GM19238 (cell line): ENCODE results near the gene SPTAN1.
A peak's percentile ranks its signal among the peaks of the same experiment; 100 is the strongest.
"Not testable (repeated sequence)": the region's sequence is repeated elsewhere in the genome, so short reads cannot be mapped to it uniquely, and the experiment has no call there.

Experiments used
- DNase-seq: peaks from one replicate; pipeline ENCODE4 v3.0.0; 2011; ENCODE audit warnings: low spot score; ENCODE audit not compliant: insufficient read length

SPTAN1 gene

DNA sequence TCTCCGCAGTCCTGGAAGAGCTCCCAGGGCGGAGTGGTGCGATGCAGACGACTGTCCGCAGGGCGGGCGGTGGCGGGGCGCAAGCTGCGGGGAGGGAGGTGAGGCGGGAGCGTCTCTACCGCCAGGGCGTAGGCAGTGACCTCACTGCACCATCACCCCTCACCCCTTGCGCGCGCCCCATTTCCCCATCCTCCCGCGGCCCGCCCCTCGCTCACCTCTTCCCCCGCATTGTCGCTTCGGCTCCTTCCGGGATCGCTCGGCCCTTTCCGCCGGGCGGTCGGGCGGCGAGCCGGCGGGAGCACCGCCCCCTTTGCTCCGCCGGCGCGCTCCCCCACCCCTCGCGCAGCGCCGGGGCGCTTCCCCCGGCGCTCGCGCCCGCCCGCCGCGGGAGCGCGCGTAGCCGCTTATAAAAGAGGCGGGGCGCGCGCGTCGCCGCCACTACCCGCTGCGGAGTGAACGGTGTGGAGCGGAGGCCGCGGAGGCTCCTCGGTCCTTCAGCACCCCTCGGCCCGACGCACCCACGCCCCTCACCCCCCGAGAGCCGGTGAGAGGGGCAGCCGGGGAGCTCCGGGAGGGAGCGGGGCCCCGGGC is at the start of gene SPTAN1:
TSS of gene SPTAN1 (plus strand) at position 435 of the 591 bp plus-strand sequence. CDS start 14,154 bp downstream, outside the sequence.
- peak; percentile 95 for DNase-seq

DNA sequence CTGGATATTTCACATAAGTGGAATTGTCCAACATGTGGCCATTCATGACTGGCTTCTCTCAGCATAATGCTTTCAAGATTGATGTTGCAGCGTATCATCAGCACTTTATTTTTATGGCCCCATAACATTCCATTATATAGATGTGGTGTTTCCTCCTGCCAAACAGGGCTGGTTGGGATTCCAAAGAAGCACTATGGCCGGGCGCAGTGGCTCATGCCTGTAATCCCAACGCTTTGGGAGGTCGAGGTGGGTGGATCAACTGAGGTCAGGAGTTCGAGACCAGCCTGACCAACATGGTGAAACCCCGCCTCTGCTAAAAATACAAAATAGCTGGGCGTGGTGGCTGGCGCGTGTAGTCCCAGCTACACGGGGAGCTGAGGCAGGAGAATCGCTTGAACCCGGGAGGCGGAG is 49.0 kb upstream of the SPTAN1 start:
- not testable (repeated sequence) for DNase-seq

DNA sequence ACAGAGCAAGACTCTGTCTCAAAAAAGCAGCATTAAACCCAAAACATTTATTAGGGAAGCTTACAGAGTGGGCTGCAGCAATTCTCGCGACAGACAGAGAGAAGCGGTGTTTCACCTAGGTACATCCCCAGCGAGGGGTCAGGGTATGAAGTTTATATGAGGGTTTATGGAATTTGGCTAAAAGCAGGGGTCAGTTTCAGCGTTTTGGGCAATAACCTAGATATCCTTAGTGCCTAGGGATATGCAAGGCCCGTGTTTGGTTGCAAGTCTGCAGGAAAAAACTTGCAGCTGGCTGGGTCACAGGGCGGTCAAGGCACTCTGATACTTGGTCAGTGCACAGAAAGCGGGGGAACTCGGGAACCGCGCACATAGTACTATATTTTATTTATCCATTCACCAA is 48.5 kb upstream of the SPTAN1 start:
- DNase-seq: no peak

DNA sequence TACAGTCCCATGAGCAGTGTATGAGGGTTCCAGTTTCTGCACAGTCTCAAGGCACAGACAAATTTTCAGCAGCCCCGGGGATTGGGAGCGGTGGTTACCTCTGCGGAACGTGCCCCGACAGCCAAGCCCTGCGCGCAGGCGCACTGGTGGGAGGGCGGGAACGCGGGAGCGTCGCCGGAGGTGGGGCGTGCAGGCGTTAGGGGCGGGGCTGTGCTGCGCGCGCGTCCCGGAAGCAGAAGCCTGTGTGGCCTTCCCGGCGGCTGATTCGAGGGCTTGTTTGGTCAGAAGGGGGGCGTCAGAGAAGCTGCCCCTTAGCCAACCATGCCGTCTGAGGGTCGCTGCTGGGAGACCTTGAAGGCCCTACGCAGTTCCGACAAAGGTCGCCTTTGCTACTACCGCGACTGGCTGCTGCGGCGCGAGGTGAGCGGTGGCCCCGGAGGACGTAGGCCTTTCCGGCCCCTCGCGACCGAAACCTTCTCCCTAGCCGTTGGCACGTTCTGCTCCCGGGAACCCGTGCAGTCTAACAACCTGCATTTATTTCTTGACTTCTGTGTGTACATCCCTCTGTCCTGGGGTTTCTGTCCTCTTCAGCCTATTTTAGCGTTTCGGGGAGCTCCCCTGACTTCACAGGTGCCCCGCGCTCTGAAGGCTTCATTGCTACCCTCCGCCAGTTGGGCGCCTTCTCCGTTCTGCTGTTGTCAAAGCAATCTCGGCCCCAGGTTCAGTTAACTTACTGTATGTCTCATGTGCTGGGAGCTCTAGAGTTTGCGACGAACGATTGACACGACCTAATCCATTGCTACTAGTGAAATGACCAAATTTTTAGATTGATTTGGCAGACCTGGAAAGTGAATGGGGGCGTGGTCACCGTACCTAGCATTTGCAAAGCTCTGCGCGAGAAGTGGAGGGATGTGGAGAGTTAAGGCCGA is 47.6 kb upstream of the SPTAN1 start, which contains the start of gene GLE1:
TSS of gene GLE1 (plus strand) at position 235 of the 929 bp plus-strand sequence. CDS start at position 322, 87 bp downstream.
- DNase-seq: peak; percentile 98

DNA sequence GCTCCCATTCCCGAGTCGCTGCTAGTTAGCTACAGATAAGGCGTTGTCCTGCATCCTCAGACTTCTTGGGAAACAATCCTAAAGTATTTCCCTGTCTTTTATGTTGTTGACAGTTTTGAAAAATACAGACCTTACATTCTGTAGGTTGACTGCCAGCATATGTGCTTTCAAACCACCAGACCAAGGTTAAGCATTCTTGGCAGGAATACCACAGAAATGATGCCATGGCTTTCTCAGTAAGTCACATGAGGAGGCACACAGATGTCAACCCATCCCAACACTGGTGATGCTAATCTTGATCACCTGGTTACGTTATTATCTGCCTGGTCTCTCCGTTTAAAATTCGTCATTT is 47.0 kb upstream of the SPTAN1 start:
- no peak for DNase-seq

DNA sequence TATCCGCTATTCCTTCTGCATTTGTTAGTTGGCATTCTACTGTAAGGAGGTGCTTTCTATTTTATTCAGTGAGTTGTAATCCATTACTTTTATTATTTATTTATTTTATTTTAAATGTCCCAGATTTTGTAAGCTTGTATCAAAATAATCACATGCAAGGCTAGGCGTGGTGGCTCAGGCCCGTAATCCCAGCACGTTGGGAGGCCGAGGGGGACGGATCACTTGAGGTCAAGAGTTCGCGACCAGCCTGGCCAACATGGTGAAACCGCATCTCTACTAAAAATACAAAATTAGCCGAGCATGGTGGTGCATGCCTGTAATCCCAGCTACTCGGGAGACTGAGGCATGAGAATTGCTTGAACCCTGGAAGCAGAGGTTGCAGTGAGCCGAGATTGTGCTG is 46.5 kb upstream of the SPTAN1 start:
- not testable (repeated sequence) for DNase-seq

DNA sequence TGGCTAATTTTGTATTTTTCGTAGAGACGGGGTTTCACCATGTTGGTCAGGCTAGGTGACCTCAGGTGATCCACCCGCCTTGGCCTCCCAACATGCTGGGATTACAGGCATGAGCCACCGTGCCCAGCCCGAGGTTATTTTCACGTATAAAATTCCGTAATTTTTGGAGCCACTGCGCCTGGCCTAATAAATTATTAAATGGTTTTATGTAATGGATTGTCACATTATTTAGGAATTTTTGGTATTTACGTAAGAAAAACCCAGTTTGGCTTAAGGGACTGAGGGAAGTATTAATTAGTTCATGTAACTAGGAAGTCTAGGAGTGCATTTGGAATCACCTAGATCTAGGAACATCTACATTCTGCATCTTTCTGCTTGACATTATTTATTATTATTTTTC is 39.6 kb upstream of the SPTAN1 start:
- no peak for DNase-seq

DNA sequence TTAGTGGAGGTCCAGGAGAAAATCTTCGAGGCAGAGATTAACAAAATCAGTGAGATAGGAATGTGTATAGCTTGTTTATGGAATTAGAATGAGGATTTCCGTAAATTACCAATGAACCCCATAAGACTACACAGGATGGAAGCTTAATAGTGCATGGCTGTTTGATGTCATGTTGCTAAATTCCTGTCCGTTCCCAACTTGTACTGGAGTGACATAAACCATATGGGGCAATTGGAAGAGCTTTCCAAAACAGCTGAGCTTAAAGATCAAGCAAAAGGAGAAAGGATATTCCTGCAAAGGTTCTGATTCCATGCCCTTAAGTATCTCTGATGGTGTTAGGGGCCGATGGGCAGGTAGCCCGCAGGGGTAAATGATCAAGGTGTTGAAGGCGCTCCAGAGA is 30.4 kb upstream of the SPTAN1 start:
- no peak for DNase-seq

DNA sequence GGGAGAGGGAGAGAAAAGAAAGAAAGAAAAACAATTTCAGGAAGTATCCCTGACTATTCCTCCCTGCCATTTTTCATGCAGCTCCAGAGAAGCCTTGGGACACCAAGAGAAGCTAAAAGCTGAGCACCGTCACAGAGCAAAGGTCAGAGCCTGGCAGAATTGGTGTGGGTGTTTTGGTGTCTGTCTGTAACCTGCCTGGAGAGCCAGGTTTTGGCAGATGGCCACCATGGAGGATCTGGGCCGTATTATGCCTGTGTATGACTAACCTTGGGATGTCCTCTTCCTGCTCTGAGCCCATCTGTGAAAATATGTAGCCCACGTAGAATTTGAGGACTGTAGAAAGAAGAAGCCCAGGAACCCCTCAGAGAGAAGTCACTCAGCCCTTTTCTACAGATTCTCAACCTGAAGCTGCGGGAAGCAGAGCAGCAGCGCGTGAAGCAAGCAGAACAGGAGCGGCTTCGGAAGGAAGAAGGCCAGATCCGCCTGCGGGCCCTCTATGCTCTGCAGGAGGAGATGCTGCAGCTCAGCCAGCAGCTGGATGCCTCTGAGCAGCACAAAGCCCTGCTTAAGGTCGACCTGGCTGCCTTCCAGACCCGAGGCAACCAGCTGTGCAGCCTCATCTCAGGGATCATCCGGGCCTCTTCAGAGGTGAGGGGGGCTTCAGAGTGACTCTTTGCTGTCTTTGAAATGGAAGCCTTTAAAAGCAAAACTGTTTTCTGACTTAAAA is 29.0 kb upstream of the SPTAN1 start:
- DNase-seq: no peak

DNA sequence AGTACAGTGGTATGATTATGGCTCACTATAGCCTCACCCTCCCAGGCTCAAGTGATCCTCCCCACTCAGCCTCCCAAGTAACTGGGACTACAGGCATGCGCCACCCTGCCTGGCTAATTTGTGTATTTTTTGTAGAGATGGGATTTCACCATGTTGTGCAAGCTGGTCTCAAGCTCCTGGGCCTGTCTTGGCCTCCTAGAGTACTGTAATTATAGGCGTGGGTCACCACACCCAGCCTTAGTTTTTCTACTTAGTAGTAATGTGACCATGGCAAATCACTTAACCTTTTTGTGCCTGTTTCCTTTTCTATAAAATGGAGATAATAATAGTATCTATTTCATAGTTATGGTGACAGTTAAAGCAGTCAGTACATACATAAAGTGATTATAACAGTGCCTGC is 25.7 kb upstream of the SPTAN1 start:
- no peak for DNase-seq

DNA sequence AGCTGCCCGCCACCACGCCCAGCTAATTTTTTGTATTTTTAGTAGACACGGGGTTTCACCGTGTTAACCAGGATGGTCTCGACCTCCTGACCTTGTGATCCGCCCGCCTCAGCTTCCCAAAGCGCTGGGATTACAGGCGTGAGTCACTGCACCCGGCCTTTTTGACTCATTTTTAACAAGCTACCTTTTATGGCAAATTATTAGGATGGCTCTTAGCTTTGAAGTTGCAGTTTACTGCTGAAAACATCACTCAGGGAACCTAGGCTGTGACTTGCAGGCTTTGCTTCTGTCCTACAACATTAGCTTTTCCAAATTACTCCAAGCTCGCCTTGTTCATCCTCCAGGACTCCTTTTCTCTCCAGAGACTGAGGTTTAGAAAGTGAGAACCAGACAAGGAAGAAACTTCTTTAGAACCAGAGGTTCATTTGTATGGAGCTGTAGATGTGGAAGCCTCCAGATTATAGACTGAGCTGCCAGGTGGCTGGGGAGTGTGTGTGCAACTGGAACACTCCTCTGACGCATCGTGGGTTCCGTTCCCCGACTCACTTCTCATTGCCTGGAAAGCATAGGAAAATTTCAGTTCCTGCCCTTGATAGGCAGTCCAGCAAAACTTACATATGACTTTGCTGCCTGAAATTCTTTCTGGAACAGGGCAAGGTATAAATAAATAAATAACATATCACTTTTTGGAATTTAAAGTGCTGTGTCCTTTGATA is 23.8 kb upstream of the SPTAN1 start:
- DNase-seq: no peak

DNA sequence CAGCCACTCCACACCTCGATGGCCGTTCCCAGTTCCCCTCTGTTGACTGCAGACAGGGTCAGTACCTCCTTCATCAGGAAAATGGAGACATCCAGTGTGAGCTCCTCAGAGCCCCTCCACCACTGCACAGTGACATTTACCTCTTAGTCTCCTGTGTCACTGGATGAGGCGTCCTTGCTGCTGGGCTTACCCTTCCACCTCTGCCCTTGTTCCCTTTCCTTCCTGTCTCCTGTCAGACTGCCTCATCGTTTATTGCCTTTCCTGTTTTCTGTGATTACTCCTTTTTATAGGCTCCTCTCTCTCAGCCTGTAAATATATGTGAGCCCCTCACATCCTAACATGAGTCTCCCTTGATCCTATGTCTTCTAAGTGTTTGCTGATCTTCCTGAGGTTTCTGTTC is 23.2 kb upstream of the SPTAN1 start:
- no peak for DNase-seq

DNA sequence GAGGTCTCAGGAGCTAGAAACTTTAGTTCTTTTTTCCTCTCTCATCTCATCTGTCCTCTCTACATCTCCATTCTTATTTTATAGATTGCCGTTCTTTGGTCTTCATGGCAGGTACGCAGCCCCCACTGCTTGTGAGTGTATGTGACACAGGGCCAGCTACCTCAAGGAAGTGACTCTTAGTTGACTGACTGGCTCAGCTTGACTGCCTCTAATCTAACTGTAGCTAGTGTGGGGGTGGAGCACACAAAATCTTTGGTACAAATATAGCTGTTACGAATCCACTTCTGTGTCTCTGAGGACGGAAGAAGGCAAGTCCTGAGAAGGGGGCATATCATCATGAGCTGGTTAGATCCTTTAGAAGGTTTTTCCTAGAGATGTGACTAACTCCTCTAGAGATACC is 19.8 kb upstream of the SPTAN1 start:
- DNase-seq: no peak

DNA sequence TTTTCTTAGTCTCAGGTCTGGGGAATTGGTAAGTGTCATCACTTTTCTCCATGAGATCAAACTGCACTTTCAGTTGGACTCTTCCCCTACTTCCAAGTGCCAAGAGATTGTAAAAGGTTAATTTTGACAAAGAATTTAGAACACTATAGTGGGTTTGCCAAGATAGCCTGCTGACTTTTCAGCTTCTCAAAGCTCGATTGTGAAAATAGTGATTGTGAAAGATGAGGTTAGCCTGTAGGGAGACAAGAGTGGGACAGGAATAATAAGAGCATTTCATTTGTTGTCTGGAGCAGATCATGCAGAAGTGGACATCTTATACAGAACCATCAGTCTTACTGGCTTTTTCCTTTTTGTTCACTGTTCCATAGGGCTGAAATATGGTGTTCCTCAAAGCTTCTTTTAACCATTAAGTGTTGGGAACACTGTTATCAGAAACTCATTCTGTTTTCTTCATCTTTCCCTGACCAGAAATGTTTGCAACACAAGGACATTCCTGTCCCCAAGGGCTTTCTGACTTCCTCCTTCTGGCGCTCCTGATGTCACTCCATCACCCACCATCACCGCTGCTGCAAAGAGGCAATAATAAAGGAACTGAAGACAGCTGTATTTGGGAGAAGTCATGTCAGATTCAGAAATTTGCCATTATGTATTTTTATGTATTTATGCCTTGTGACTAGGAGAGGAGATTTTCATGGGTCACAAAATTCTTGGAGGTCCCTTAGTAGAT is 11.6 kb upstream of the SPTAN1 start:
- no peak for DNase-seq

DNA sequence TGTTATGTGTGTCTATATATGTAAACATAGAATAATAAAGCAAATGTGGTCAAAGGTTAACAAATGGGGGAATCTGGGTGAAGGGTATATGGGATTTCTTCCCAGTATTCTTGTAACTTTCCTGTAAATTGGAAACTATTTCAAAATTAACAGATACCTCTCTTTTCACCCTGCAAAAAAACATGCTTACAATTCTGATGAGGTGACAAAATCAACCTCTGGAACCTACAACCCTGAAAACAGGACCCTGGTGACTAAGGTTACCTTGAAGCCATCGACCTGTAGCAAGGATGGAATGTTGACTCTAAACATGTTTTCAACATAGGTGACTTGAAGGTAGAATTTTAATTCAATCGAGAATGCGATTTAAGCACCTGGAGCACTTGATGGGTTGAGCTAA is 5.9 kb upstream of the SPTAN1 start:
- no peak for DNase-seq

DNA sequence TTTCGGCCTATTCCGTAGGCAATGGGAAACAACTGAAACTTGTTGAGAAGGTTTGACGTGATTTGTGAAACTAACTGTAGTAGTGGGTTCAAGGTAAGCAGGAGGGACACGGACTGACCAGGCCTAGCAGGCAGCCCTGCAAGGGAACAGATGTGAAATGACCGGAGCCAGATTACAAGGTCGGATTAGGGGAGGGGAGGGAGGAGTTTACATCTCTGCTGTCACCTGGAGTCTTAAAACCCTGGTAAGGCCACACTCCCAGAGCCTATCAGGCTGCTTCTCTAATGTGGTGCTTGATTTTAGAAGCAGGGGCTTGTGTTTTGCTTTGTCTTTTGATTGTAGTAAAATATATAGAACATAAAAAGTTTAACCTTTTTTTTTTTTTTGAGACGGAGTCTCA is 3.5 kb upstream of the SPTAN1 start:
- no peak for DNase-seq

DNA sequence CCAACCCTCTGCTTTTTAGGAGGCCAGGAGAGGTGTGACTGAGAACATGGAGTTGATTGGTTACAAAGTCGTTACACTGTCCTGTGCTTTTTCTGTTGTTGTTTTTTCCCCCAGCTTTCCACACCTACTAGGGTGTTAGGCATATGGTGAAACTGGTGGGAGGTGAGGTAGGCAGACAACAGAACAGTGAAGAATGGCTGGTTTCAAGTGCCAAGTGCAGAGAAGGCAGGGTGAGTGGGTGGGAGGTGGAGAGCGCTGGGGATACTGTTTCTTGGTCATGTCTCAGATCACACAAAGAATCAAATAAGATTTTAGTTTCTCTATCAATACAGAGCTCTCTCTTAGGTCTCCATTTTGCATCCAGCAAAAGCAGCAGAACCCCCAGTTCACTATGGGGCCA is 2.2 kb upstream of the SPTAN1 start:
- no peak for DNase-seq

DNA sequence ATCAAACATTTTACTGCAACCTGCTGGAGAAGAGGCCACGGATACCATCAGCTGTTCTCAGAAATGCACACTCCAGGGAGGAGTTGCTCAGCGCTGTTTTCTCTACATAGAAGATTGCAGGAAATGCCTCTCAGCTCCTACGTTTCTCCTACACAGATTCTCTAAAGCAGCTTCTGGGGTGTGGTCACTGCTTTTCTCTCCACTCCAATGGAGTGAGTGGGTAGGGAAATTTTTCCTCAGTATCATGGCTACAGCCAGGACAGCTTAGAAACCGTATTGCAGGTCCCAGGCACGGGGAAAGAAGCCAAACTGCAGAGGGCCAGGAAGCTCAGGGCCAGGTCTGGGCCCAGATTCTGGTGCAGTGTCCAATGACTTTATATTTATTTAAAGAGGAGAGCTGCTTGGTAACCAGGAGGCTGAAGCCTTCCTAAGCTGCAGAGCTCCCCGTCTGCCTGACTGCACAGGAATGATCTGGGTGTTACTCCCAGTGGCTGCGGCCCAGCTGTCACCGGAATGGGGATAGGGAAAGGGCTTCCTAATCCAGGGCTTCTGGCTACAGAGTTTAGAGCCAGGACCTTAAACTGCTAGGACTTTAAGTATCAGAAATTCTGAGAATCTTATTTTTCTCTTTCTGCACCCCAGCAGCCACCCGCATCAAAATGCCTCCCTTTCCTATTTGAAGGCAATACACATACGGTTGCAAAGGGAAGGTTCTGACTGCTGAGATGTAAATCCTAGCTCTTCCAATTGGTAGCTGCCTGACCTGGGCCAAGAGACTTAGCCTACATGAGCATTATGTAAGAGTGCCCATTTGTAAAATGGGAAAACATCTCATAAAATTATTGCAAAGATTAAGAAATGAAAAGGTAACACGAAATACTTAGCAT is 1.4 kb upstream of the SPTAN1 start:
- no peak for DNase-seq

DNA sequence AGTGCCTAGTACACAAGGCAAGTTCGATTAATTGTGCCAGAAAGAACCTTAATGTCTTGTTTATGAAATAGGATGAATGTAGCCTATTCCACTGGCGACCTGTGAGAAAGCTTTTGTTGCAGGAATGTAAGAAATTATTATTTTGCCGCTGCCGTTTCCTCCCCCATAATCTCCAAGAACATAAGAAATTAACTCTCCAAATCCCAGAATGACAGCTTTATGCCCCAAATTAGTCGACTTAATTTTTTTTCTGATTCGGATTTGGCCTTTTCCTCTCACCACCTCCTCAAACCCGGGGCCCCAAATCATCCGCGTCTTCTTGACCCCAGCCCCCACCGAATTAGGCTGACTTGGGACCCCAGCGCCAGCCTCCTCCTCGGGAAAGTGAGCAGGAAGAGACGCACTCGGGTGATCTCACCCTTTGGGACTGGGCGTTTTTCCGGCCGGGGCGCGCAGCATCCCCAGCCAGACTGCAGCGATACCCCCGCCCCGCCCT is 682 bp upstream of the SPTAN1 start:
- DNase-seq: no peak
